Spinal cord (tissue), 10 donors: ENCODE results near the gene DIRAS1. TPM values are rescaled to one million over a fixed set of nuclear protein-coding genes. Genes with fewer than 3 reads are reported as not detected.

Experiments
- DNase-seq, 6 donors: peaks; one replicate each; pipeline versions ENCODE4 v3.0.0 to v3.0.0-alpha.2; 2013 to 2015; ENCODE audit warnings: low spot score in 6 of 6, low read depth in 4 of 6
- H3K27ac ChIP-seq: one replicate; pipeline ENCODE4 v1.5.1; 2013; ENCODE audit warnings: low read depth, low read length, control low read depth
- H3K27me3 ChIP-seq: one replicate; pipeline ENCODE4 v1.6.1; 2013; ENCODE audit warnings: low read length; ENCODE audit not compliant: control insufficient read depth, insufficient read depth
- H3K36me3 ChIP-seq: one replicate; pipeline ENCODE4 v1.6.1; 2013; ENCODE audit warnings: low read length; ENCODE audit not compliant: control insufficient read depth, insufficient read depth
- H3K4me1 ChIP-seq: one replicate; pipeline ENCODE4 v1.6.1; 2013; ENCODE audit warnings: low read length; ENCODE audit not compliant: control insufficient read depth, insufficient read depth
- H3K4me3 ChIP-seq: one replicate; pipeline ENCODE4 v1.5.1; 2013; ENCODE audit warnings: low read depth, low read length, control low read depth
- H3K9me3 ChIP-seq: one replicate; pipeline ENCODE4 v1.6.1; 2013; ENCODE audit warnings: low read length; ENCODE audit not compliant: control insufficient read depth, insufficient read depth
- WGBS: methylation state at CpG from one replicate; pipeline ENCODE4 v1.1.5; 2013; ENCODE audit warnings: missing lambda C conversion rate; ENCODE audit not compliant: insufficient coverage; 5-methylcytosine and 5-hydroxymethylcytosine counted together
- polyA plus RNA-seq, 2 donors: library from polyadenylated mRNA; unstranded; fragments of 120-200 nt; gene quantifications; one replicate each; pipeline ENCODE4 v1.2.1, GENCODE V29; 2013; ENCODE audit not compliant: insufficient read length in 2 of 2
- total RNA-seq, 2 donors: library from RNA; depleted of rRNA in 1 of 2; stranded (reverse); fragments of 120-200 nt in 1 of 2; fragments of >200 nt in 1 of 2; gene quantifications; one replicate each; pipeline versions ENCODE4 v1.2.3 to v1.2.4, GENCODE V29; 2013 to 2014
- donor health status: healthy.

Gene DIRAS1
- total and polyA plus RNA-seq, 4 donors = 6.9 to 72.6 (median 43.2) TPM

GRCh38 chr19:2728783-2729387 is 7.7 kb upstream of the DIRAS1 start:
- H3K36me3 ChIP-seq = peaks cover 47% of the 10 kb centered on the region
- peaks cover 8% of the 10 kb centered on the region for H3K4me1 ChIP-seq
- no peak overlapping the region for H3K27ac ChIP-seq
- no peaks in the 10 kb centered on the region for H3K9me3 ChIP-seq
- no peak overlapping the region for H3K4me3 ChIP-seq
- WGBS = 93% methylated on average over 19 of the region's 23 CpGs
- H3K27me3 ChIP-seq = peaks cover 16% of the 10 kb centered on the region
- no peak for DNase-seq

DNA sequence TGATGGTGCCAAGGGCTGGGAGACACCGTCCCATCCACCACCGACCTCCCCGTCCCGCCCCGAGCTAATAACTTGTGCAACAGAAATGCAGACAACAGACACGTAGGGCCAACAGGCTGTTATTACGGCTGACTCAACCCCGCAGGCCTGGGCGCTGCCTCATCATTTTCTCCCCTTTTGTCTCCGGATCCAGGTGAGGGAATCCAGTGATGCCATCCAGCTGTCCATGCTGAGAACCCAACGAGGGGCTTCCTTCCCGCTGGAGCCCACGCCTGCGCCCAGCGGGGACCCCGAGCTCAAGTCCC is 6.4 kb upstream of the DIRAS1 start:
- no peak for DNase-seq
- Histone ChIP-seq H3K4me3 (no peak overlapping the region), H3K27ac (no peak overlapping the region), H3K4me1 (peaks cover 18% of the 10 kb centered on the region), H3K27me3 (peaks cover 16% of the 10 kb centered on the region), H3K9me3 (no peaks in the 10 kb centered on the region), H3K36me3 (peaks cover 34% of the 10 kb centered on the region)
- 62% methylated on average over 16 of the region's 16 CpGs for WGBS

DNA sequence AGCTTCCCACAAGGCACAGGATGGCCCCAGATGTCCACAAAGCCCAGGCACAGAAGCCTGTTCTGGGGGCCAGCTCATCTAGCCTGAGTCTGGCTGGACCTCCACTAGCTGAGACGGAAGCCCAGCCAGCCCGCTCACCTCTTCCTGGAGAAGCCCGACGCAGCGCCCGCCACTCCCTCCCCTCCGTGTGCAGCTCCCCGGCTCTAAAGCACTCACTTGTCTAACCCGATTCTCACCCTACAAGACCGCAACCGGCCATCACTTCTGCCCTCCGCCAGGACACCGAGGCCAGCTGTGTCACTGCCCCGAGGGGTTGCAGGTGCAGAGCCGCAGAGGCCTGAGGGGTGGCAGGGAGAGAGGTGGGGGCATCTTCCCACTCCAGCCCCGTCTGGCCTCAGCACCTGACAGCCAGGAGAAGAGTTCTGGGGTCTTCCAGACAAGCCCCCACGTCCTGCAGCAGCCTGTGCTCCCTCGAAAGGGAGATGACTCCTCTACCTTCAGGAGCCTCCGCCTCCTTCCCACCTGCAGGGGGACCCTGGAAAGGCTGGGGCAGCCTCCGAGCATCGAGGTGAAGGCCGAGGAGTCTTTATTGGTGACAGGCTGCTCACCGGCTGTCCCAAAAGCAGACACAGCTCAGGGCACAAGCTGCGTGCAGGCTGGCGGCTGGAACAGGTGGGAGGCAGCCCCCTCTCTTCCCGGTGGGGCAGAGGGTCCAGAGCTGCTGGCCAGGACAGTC is 5.9 kb upstream of the DIRAS1 start:
- Histone ChIP-seq H3K4me1 (peaks cover 23% of the 10 kb centered on the region), H3K4me3 (no peak overlapping the region), H3K36me3 (peaks cover 29% of the 10 kb centered on the region), H3K27ac (no peak overlapping the region), H3K9me3 (no peaks in the 10 kb centered on the region), H3K27me3 (peaks cover 21% of the 10 kb centered on the region)
- WGBS = 21% methylated on average over 19 of the region's 26 CpGs
- no peak for DNase-seq

DNA sequence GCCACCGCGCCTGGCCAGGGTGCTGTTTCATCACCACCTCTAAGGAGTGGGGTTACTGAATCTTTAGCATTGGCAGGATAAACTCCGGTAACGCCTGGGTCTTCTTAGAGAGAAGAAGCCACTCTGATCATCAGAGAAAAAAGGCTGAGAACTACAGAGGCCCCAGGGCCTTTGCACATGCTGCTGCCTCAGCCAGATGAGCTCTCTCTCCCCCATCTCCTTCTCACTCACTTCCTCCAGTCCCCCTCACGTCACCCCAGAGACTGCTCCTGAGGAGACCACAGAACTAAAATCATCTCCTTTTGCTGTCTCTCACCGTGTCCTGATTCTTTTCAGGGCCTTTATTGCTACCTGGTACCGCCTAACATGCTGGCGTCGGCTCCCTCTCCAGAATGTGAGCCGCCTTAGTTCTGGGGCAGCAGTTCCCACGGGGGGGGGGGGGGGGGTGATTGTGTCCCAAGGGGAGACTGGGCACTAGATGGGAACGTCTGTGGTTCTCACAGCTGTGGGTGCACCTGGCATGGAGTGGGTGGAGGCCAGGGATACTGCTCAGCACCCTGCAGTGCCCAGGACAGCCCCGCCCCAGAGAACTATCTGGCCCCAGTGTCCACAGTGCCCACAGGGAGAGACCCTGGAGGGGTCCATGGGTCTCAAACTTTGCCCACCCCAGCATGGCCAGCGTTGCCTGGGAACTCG is 5.1 kb upstream of the DIRAS1 start:
- H3K4me1 ChIP-seq = peaks cover 30% of the 10 kb centered on the region
- peaks cover 21% of the 10 kb centered on the region for H3K27me3 ChIP-seq
- H3K36me3 ChIP-seq = peaks cover 21% of the 10 kb centered on the region
- WGBS = 81% methylated on average over 12 of the region's 15 CpGs
- H3K9me3 ChIP-seq = no peaks in the 10 kb centered on the region
- no peak for DNase-seq
- H3K4me3 ChIP-seq = no peak overlapping the region
- H3K27ac ChIP-seq = no peak overlapping the region

GRCh38 chr19:2724148-2724557 is 3.0 kb upstream of the DIRAS1 start:
- H3K4me3 ChIP-seq = no peak overlapping the region
- peaks cover 5% of the 10 kb centered on the region for H3K36me3 ChIP-seq
- peaks cover 21% of the 10 kb centered on the region for H3K27me3 ChIP-seq
- no peaks in the 10 kb centered on the region for H3K9me3 ChIP-seq
- WGBS = 48% methylated on average over 7 of the region's 7 CpGs
- H3K27ac ChIP-seq = no peak overlapping the region
- DNase-seq = no peak
- H3K4me1 ChIP-seq = peaks cover 43% of the 10 kb centered on the region

GRCh38 chr19:2723747-2724146 is 2.6 kb upstream of the DIRAS1 start:
- Histone ChIP-seq H3K27ac (no peak overlapping the region), H3K4me1 (peaks cover 43% of the 10 kb centered on the region), H3K36me3 (peaks cover 3% of the 10 kb centered on the region), H3K27me3 (peaks cover 21% of the 10 kb centered on the region), H3K9me3 (no peaks in the 10 kb centered on the region), H3K4me3 (no peak overlapping the region)
- DNase-seq = no peak
- WGBS = 74% methylated on average over 14 of the region's 14 CpGs

DNA sequence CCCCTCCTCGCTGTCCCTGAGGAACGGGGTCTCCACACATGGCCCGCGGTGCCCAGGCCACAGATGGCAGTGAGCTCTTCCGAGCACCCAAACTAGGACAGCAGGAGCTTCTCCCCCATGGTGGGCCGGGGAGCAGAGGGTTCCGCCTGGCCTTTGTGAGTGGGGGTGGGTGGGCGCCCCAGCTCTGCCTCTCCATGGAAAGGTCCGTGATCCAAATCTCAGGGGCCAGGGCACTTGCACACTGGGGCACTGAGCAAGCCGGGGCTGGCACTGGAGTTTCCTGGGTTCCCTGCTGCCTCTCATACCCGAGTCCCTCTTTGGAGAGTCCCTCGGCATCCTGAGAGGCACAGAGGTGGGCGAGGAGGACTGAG is 2.2 kb upstream of the DIRAS1 start:
- no peak for DNase-seq
- H3K27me3 ChIP-seq = peaks cover 21% of the 10 kb centered on the region
- H3K4me1 ChIP-seq = peaks cover 43% of the 10 kb centered on the region
- WGBS = 90% methylated on average over 11 of the region's 13 CpGs
- H3K36me3 ChIP-seq = peaks cover under 1% of the 10 kb centered on the region
- H3K9me3 ChIP-seq = no peaks in the 10 kb centered on the region
- H3K4me3 ChIP-seq = no peak overlapping the region
- H3K27ac ChIP-seq = no peak overlapping the region

DNA sequence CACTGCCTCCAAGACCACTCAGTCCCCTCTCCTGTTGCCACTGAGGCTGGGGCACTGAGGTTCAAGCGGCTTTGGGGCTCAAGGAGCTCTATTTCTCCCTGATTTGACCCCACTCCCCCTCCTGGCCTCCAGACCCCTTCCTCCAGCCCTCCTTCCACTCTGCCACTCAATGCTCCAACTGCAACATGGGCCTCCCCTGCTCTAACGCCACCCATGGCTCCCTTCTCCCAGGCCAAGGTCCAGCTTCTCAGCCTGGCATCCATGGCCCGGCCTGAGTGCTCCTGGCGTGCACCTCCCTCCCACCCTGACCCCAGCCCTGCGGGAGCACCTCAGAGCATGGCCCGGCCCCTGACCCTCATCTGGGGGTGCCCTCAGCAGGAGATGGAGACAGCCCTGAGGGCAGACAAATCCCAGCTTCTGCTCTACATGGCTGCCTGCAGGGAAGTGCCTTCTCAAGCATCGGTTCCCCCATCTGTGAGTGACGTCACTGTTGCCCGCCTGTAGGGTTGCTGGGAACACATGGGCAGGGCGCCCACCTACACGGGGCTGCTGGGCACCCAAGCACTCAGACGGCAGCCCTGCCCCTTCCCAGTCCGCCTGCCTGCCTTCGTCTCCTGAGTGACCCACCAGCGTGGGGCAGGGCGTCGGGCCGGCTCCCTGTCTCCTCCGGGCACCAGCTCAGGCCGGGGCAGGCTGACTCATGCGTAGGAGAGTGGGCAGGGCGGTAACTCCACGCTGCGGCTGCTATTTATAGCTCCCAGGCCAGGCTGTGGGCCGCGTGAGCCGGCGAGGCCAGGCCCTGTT is 1.6 kb upstream of the DIRAS1 start:
- Histone ChIP-seq H3K9me3 (no peaks in the 10 kb centered on the region), H3K4me3 (no peak overlapping the region), H3K36me3 (peaks cover 5% of the 10 kb centered on the region), H3K27me3 (peaks cover 21% of the 10 kb centered on the region), H3K4me1 (peaks cover 45% of the 10 kb centered on the region), H3K27ac (no peak overlapping the region)
- peak in 1 of 6 donors; percentile 37 for DNase-seq
- WGBS = 62% methylated on average over 28 of the region's 28 CpGs
